ENCODE data around the gene LPAR1. TPM values are rescaled to one million over a fixed set of nuclear protein-coding genes. Genes with fewer than 3 reads are reported as not detected.

Gene LPAR1
- total RNA-seq, 1 experiment from 2014 or later = 4.9 TPM

- no peak for TF ChIP-seq E2F4 (CRISPR knock-in tag; IDR thresholded peaks at IDR 0.05; ENCODE audit: borderline replicate concordance, low read depth)
- TF ChIP-seq NFYB (CRISPR knock-in tag; conservative IDR thresholded peaks at IDR 0.05; ENCODE audit: low read depth) = no peak
- no peak for TF ChIP-seq JUN (CRISPR knock-in tag; IDR thresholded peaks at IDR 0.05)
- no peak for TF ChIP-seq ATF2 (CRISPR knock-in tag; IDR thresholded peaks at IDR 0.05; ENCODE audit: borderline replicate concordance, low read depth)
- no peak for TF ChIP-seq SMAD3 (CRISPR knock-in tag; IDR thresholded peaks at IDR 0.05; ENCODE audit: borderline replicate concordance)
- no peak for TF ChIP-seq ZNF281 (CRISPR knock-in tag; IDR thresholded peaks at IDR 0.05)
Observed at GRCh38 chr9:111064160-111064837, 26.0 kb upstream of the LPAR1 start (continued).

- Mint-ChIP-seq H3K4me3 (no peak overlapping the region), H3K4me1 (peaks cover 10% of the 10 kb centered on the region), H3K9me3 (peaks cover 4% of the 10 kb centered on the region), H3K36me3 (no peaks in the 10 kb centered on the region), H3K27ac (no peak overlapping the region), H3K27me3 (ENCODE audit: low read depth) (no peaks in the 10 kb centered on the region; the same call in 1 of the 2 replicates)
- CTCF ChIA-PET = no interaction called here
- POLR2A ChIA-PET = no interaction called here
- DNase-seq (ENCODE audit: low spot score) (no peak), ATAC-seq (no peak)
- TF ChIP-seq ZBTB21 (CRISPR knock-in tag; IDR thresholded peaks at IDR 0.05; ENCODE audit: borderline replicate concordance) (no peak), E2F1 (CRISPR knock-in tag; IDR thresholded peaks at IDR 0.05) (no peak), CDX4 (CRISPR knock-in tag; IDR thresholded peaks at IDR 0.05; ENCODE audit: borderline replicate concordance) (no peak), ZNF317 (CRISPR knock-in tag; IDR thresholded peaks at IDR 0.05; ENCODE audit: borderline replicate concordance, low read depth) (no peak), HMGA2 (CRISPR knock-in tag; IDR thresholded peaks at IDR 0.05) (no peak), NFE2L1 (CRISPR knock-in tag; IDR thresholded peaks at IDR 0.05) (no peak), SMAD3 (CRISPR knock-in tag; IDR thresholded peaks at IDR 0.05; ENCODE audit: borderline replicate concordance) (no peak), E2F5 (CRISPR knock-in tag; IDR thresholded peaks at IDR 0.05) (no peak), ZMAT4 (CRISPR knock-in tag; IDR thresholded peaks at IDR 0.05) (no peak), NR2C2 (CRISPR knock-in tag; IDR thresholded peaks at IDR 0.05) (no peak), TEAD4 (CRISPR knock-in tag; IDR thresholded peaks at IDR 0.05) (no peak), AFF4 (CRISPR knock-in tag; IDR thresholded peaks at IDR 0.05; ENCODE audit: borderline replicate concordance) (no peak)
Observed at GRCh38 chr9:111063332-111063731, 25.1 kb upstream of the LPAR1 start.
